HG03520 (cell line): ENCODE measurements around the gene CPNE4.

ENCODE experiments used
- ATAC-seq: cut with Tn5 transposase; IDR thresholded peaks from one replicate; pipeline ENCODE4 v1.9.1; 2021; ENCODE audit warnings: mild to moderate bottlenecking, moderate library complexity; ENCODE audit not compliant: unreplicated experiment

CPNE4 gene

GRCh38 chr3:132017137-132017536 is 17.7 kb downstream of the CPNE4 start:
- no peak for ATAC-seq

DNA sequence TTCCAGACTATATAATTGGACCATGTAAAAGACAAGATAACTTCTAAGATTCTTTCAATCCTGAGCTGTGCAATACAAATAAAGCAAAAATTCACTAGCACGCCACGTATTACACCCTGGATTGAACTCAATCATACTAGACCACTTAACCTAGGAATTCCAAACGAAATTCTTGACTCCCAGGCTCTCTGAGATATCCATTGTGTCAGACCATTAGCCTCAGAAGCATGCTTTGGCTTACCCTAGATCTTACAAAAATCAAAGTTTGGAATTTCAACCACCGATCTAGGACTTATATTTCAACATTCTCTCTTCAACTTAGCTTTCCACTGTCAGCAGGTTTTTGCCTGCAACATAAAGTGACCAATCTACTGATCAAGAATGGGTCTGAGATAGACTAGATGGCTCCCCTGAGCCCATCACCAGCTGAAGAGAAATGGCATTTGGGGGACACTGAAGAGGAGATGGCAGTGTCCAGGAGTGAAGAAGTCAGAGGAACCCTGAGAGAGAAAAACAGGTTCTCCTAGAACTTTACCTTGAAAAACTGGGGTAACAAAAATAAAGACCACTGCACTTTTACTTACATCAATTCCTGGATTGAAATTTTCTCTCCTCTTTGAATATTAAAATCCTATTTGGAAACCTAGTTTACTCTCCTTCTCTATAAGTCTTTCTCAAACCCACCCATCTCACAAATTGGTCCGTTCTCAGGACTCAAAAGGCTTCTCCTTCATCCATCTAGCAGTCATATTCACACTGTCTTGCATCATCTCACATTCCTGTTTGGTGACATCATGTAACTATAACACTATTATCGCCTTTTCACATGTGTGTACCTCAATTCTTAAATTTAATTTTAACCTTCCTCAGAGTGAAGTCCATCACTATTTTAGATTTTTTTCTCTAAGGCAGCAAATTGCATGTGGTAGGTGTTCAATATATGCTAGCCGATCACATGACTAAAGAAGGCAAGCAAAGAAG is 18.5 kb downstream of the CPNE4 start:
- no peak for ATAC-seq

DNA sequence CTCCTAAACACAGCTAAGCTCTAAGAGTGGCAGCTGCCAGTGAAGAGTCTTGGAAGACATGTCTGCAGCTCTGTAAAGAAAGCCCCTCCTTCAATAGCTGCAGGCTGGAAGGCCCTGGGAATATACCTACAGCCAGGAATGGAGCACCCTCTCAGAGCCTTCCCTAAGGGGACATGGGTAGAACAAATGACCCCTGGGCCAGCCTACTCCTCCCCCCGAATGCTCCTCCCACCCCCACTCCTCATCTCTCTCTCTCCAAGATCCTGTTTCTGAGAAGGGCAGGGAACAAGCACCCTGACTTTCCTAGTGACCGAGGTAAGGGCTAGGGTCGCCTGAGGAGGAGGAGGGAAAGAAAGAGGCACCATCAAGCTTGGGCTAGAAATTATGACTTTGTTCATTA is 20.7 kb downstream of the CPNE4 start:
- no peak for ATAC-seq

DNA sequence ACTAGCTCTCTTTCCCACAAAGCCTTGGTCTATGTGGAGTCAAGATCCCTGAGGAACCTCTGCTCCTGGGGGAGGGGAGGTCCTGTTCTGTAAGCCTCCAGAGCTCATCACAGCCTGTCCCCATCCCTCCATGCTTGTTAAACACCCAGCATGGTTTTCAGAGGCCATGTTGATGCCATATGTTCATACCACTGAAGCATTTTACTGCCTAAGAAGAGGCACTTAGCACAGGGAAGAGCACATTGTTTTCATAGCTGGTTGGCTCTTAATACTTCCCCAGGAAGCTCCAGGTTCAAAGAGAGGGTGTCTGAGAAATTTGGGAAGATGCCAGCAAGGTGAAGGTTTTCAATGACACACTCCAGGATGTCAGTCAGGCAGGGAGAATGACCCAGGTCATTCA is 25.6 kb downstream of the CPNE4 start:
- ATAC-seq, result no peak

DNA sequence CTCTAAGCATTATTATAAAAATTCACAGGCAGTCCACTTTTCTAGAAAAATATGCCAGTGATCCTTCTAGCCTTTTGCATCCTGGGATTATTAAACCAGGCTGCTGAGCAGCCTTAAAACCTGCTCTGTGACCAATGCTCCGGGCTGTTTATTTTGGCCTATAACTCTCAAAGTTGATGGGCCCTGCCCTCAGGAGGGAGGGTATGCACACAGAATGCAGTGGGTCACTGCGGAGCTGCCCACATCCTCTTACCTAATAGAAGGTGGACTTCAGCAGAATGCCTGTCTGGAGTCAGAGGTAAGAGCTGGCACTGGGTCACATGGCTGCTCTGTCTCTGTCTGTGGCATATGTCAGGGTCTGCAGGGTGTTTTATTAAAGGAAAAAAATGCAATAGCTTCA is 26.0 kb downstream of the CPNE4 start:
- ATAC-seq, result no peak

DNA sequence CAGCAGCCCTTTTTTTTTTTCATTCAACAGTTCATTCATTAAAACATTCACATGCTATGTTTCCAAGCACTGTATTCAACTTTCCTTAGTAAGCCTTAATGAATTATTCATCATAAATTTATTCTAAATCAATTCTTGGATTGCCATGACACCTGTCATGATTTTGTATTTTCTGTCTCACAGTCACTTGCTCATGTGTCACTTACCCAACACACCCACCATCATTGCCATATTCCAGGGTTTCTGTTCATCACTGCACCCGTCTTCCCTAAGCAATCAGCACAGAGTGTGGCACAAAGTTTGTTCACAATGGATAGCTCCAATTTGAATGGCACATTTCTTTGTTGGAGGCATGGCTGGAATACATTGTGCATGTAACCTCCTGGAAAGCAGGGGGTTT is 27.2 kb downstream of the CPNE4 start:
- ATAC-seq, result no peak

GRCh38 chr3:132006605-132007204 is 28.1 kb downstream of the CPNE4 start:
- no peak for ATAC-seq

GRCh38 chr3:132004571-132004970 is 30.2 kb downstream of the CPNE4 start:
- ATAC-seq, result no peak

GRCh38 chr3:132003685-132004084 is 31.1 kb downstream of the CPNE4 start:
- ATAC-seq, result no peak

DNA sequence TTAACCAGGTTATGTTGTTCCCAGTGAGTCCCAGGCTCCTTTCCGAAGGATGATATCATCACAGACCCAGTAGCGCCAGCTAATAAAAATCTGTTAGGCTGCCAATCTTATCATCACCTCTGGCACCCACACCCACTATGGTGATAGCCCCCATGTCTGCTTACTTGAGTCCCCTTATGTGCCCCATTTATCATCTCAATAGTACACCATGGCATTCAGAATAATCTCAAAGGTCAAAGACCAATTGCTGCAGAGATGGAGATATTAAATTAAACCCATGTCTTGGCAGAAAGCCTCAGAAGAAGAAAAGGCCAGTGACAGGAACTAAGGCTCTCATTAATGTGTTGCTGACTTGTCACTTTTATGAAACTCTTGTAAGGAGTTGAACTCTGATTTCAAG is 32.8 kb downstream of the CPNE4 start:
- no peak for ATAC-seq

GRCh38 chr3:132001036-132001435 is 33.8 kb downstream of the CPNE4 start:
- ATAC-seq, result no peak

- no peak for ATAC-seq
Measured at GRCh38 chr3:131998027-131998426, 36.8 kb downstream of the CPNE4 start.

DNA sequence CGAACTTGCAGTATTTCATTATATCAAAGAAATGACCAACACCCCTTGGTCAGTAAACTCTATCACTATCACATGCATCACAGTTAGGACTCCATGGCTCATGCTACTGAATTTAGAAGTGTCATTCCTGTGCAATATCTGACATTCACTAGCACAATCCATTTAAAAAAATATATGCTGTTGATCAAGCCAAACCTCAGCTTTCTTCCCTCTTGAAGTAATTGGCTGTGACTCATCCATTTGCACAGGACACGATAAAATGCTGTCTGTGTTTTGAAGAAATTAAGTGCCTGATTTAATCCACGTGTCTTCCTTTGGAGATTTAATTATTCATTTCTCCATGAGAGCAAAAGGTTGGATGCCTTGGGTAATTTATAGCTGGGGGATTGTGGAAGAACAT is 38.9 kb downstream of the CPNE4 start:
- ATAC-seq, result no peak

DNA sequence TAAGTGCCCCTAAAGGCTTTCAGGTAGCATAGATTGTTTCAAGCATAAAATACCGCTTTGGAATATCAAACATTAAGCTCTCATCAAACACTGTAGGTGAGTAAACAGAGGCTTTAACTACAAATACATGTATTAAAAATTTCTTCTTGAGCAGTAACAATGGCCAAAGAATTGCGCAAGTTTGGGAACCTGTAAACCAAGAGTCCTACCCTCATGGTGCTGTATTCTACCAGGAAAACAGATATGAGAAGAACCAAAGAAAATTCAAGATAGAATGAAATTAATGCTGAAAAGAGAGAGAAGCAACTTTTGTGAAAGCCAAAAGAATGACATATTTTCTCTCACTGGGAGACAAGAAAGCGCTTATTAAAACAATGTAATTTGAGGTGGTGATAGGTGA is 45.5 kb downstream of the CPNE4 start:
- ATAC-seq, result no peak

GRCh38 chr3:131988209-131988608 is 46.6 kb downstream of the CPNE4 start:
- ATAC-seq, result no peak

DNA sequence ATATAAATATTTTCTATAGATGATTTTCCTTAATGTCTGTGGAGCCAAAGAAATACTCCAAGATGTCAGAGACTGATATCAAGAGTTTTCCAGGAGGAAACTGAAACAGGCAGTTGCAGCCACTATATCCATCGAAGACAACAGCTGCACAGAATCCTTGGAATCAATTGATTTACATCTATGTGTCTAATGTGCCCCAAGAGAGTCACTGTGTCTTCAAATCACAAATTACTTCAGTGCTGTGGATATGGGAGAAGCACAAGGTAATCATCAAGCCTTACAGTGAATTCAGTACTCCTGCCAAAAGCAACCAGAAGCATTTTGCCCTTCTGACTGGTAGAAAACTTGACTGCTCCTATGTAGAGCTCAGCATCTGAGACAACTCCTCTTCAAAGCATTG is 51.1 kb downstream of the CPNE4 start:
- ATAC-seq, result no peak

GRCh38 chr3:131981323-131981722 is 53.5 kb downstream of the CPNE4 start:
- no peak for ATAC-seq

DNA sequence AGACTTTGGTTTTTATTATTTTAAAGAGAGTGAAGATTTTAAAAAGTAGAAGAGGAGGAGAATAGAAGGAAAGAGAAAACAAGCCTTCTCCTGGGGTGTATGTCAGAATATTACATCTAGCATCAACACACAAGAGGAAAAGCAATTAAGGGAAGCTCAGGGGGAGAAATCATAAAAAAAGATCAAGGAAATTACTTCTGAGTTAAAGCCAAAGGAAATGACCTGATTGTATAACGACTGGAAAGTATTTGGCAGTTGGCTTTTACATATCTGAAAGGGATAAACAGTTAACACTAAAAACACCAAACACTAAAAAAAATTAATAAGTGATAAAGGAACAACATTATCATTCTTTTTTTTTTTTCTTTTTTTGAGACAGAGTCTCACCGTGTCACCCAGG is 58.4 kb downstream of the CPNE4 start:
- ATAC-seq, result no peak

DNA sequence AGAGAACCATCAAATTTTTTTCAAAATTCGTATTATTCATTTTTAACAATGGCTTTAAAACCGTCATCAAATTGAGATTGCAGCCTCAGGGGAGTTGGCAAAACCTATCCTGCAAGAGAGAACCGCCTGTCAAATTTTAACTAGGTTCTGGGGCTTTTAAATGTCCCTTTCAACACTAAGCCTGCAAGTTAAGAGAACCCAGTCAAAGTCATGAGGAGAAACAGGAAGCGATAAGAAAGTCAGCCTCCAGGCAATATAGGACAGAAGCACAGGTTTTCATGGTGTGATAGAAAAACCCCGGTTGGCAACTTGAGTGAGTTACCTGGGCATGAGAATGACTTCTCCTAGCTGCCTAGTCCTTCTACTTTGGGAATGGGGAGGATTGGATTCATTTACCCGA is 59.8 kb downstream of the CPNE4 start:
- ATAC-seq, result no peak

DNA sequence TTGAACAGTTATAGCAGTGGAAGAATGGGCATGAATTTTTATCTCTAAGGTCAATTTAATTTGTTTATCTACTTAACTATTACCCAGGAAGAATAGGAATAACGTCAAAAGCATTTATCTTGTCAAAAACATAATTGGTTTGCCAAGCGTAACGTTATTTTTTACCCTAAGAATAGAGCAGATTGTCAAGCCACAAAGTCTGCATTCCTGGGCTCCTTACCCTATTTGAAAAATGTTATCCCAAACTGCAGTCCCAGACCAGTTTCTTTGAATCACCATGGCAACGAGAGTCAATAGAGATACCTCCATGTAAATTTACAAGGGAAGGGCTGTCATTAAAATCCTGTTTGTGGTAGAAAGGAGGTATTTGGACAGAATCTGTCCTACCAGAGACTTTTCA is 61.1 kb downstream of the CPNE4 start:
- no peak for ATAC-seq

DNA sequence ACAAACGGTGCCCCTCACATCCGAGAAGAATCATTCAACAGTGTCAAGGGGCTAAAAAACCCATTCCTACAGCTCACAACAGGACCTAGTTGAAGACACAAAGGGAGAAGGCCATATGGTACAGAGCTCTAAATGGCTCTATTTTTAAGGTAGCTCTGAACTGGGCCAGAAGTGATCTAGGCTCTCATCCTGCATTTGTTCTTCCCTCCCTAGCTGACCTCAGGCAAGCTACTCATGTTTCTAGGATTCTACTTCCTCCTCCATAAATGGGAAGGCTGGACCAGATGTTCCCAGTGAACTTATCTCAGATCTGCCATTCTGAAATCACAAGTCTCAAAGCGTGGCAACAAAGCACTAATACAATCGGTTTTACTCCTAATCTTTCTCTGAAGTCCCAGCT is 62.3 kb downstream of the CPNE4 start:
- ATAC-seq, result no peak

- no peak for ATAC-seq
Measured at GRCh38 chr3:131972091-131972490, 62.7 kb downstream of the CPNE4 start.
